Measurements from ENCODE around the gene KIAA2012.
"Not testable (repeated sequence)": the region's sequence is repeated elsewhere in the genome, so short reads cannot be mapped to it uniquely, and the experiment has no call there.

Gene KIAA2012

GRCh38 chr2:202121532-202122162, 48.6 kb downstream of the KIAA2012 start:
- no peak for DNase-seq

GRCh38 chr2:202122163-202122540, 49.1 kb downstream of the KIAA2012 start:
- DNase-seq: no peak

GRCh38 chr2:202122980-202123720, 50.1 kb downstream of the KIAA2012 start:
- DNase-seq: no peak

GRCh38 chr2:202124286-202124685, 51.2 kb downstream of the KIAA2012 start:
- no peak for DNase-seq

GRCh38 chr2:202127687-202128331, 54.8 kb downstream of the KIAA2012 start:
- no peak for DNase-seq

GRCh38 chr2:202129841-202130240, 56.8 kb downstream of the KIAA2012 start:
- no peak for DNase-seq

GRCh38 chr2:202133200-202133908, 60.3 kb downstream of the KIAA2012 start:
- no peak for DNase-seq

- DNase-seq: no peak
Observed at GRCh38 chr2:202133909-202134265, 60.8 kb downstream of the KIAA2012 start.

GRCh38 chr2:202135091-202135874, 62.2 kb downstream of the KIAA2012 start:
- DNase-seq: no peak

GRCh38 chr2:202136039-202136438, 63.0 kb downstream of the KIAA2012 start:
- DNase-seq: not testable (repeated sequence)

GRCh38 chr2:202136526-202136925, 63.5 kb downstream of the KIAA2012 start:
- no peak for DNase-seq

GRCh38 chr2:202140522-202141252, 67.6 kb downstream of the KIAA2012 start:
- no peak for DNase-seq

- no peak for DNase-seq
Observed at GRCh38 chr2:202141329-202141947, 68.4 kb downstream of the KIAA2012 start.

- DNase-seq: no peak
Observed at GRCh38 chr2:202142540-202142939, 69.5 kb downstream of the KIAA2012 start.

- DNase-seq: no peak
Observed at GRCh38 chr2:202147775-202148174, 74.7 kb downstream of the KIAA2012 start.

GRCh38 chr2:202148515-202149154, 75.6 kb downstream of the KIAA2012 start:
- no peak for DNase-seq

GRCh38 chr2:202149155-202149762, 76.2 kb downstream of the KIAA2012 start:
- no peak for DNase-seq

GRCh38 chr2:202149936-202150335, 76.9 kb downstream of the KIAA2012 start:
- no peak for DNase-seq

- no peak for DNase-seq
Observed at GRCh38 chr2:202152104-202152715, 79.2 kb downstream of the KIAA2012 start.

- no peak for DNase-seq
Observed at GRCh38 chr2:202154613-202155012, 81.6 kb downstream of the KIAA2012 start.
